Neural crest cell (in vitro differentiated cells): ENCODE results near the gene ALDH1B1. TPM values are rescaled to one million over a fixed set of nuclear protein-coding genes. Genes with fewer than 3 reads are reported as not detected.
A peak's percentile ranks its signal among the peaks of the same experiment; 100 is the strongest.

Experiments used
- DNase-seq: peaks from one replicate; pipeline ENCODE4 v3.0.0; 2021; ENCODE audit warnings: low read depth, mixed read lengths, low spot score
- H3K27ac Mint-ChIP-seq: one replicate; pipeline ENCODE4 v1.8.0; 2021; ENCODE audit warnings: mild to moderate bottlenecking, mixed read lengths; ENCODE audit not compliant: unreplicated experiment
- H3K27me3 Mint-ChIP-seq: 2 replicates; pipeline ENCODE4 v1.8.0; 2021; ENCODE audit warnings: low read depth, mild to moderate bottlenecking, mixed read lengths
- H3K36me3 Mint-ChIP-seq: 2 replicates; pipeline ENCODE4 v1.8.0; 2021; ENCODE audit warnings: low read depth, mild to moderate bottlenecking, mixed read lengths
- H3K4me1 Mint-ChIP-seq: 2 replicates; pipeline ENCODE4 v1.8.0; 2021; ENCODE audit warnings: mixed read lengths
- H3K4me3 Mint-ChIP-seq: one replicate; pipeline ENCODE4 v1.8.0; 2021; ENCODE audit warnings: mild to moderate bottlenecking, mixed read lengths
- H3K9me3 Mint-ChIP-seq: 2 replicates; pipeline ENCODE4 v1.8.0; 2021; ENCODE audit warnings: mixed read lengths
- CTCF ChIP-seq: fragments of 200-600 bp; sonication (generic); conservative IDR thresholded peaks from 2 replicates; pipeline ENCODE4 v1.5.0; 2021; ENCODE audit warnings: antibody characterized with exemption, mild to moderate bottlenecking
- long read RNA-seq: library from polyadenylated mRNA; unstranded; transcript quantifications from one replicate; pipeline ENCODE4 v2.0.0, GENCODE V29; 2020
- total RNA-seq: library from RNA; stranded (reverse); gene quantifications from 2 replicates; pipeline ENCODE4 v1.2.1, GENCODE V29; 2021

Gene ALDH1B1
- total RNA-seq, result 32.9 and 37.3 TPM in 2 replicates
- long read RNA-seq, transcript ALDH1B1-201 (2 exons, 3,066 nt), result major isoform, 64 of 73 reads
- long read RNA-seq, partial matches to known transcripts, result 0 of 73 reads
- long read RNA-seq, other reads (novel, unspliced or antisense), result 9 of 73 reads

DNA sequence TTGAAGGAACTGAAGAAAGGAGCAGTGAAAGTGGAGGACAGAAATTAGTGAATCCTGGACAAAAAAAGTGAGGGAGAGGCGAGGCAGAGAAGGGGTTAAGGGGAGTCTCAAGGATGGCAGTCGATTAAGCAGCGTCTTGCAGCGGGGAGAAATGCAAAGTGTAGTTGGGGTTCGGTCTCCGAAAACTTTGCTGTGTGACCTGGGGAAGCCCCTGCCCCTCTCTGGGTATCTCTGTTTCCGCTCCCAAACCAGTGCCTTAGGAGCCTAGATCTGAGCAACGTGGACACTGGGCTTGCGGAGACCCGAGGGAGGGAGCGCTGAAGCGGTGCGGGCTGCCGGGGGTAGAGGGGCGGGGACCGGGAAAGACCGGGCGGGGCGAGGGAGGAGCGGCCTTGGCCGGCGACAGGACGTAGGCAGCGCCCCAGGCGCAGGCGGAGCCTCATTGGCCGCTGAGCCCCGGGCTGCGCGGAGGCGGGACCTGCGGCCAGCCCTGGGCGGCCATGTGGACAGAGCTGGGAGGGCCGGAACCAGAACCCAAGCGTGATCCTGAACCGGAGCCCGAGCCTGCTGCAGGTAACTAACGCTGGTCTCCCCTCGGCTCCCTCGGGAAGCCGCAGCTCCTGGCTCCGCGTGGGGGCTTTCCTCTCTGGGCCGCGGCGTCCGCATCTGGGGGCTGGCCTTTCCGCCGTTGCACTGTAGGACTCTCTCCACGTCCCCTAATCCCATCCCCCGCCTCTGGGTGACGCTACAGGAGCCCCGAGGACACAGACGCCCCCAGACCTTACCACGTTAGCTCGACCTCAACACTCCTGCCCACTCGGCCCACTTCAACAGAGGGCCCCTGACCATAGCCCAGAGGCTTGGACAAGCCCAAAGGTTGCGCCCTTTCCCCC is at the start of gene ALDH1B1:
TSS of gene ALDH1B1 (plus strand) at position 468 of the 893 bp plus-strand sequence. CDS start 3,047 bp downstream, outside the sequence.
- DNase-seq, result peak; percentile 80
- peak; percentile 24 for TF ChIP-seq CTCF
- H3K9me3 Mint-ChIP-seq, result no peaks in the 10 kb centered on the region
- peaks cover 13% of the 10 kb centered on the region for H3K36me3 Mint-ChIP-seq
- H3K4me1 Mint-ChIP-seq, result peaks cover 44% of the 10 kb centered on the region
- H3K27ac Mint-ChIP-seq, result no peak within 1 kb of the TSS
- peak within 1 kb of the TSS; percentile 95 for H3K4me3 Mint-ChIP-seq
- H3K27me3 Mint-ChIP-seq, result peaks cover 7% of the 10 kb centered on the region

- H3K4me3 Mint-ChIP-seq, result no peak overlapping the region
- H3K36me3 Mint-ChIP-seq, result no peaks in the 10 kb centered on the region
- H3K9me3 Mint-ChIP-seq, result no peaks in the 10 kb centered on the region
- DNase-seq, result no peak
- H3K27ac Mint-ChIP-seq, result peak overlapping the region; percentile 83
- H3K4me1 Mint-ChIP-seq, result peaks cover 11% of the 10 kb centered on the region
- TF ChIP-seq CTCF, result no peak
- H3K27me3 Mint-ChIP-seq, result no peaks in the 10 kb centered on the region
These were observed 49.5 kb upstream of the ALDH1B1 start for GRCh38 chr9:38343037-38343436.

DNA sequence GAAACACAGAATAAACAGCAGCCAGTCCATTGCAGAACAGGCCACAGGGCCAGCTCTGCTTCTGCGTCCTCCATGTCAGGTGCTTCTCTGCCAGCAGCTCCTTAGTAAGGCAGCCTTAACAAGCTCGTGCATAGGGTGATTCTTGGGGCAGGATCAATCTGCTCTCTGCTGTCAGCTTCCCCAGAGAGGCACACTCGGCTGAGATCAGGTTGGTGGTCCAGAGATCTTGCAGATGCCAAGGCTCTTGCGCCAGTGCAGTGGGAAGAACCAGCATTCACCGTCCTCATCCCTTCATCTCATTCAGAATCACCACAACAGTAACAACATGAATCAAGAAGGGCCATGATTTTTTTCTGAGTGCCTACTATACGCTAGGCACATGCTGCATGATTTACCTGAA is 49.0 kb upstream of the ALDH1B1 start:
- DNase-seq, result no peak
- no peaks in the 10 kb centered on the region for H3K27me3 Mint-ChIP-seq
- no peak overlapping the region for H3K4me3 Mint-ChIP-seq
- no peak for TF ChIP-seq CTCF
- peak overlapping the region; percentile 83 for H3K27ac Mint-ChIP-seq
- H3K4me1 Mint-ChIP-seq, result peaks cover 11% of the 10 kb centered on the region
- H3K9me3 Mint-ChIP-seq, result no peaks in the 10 kb centered on the region
- H3K36me3 Mint-ChIP-seq, result no peaks in the 10 kb centered on the region

DNA sequence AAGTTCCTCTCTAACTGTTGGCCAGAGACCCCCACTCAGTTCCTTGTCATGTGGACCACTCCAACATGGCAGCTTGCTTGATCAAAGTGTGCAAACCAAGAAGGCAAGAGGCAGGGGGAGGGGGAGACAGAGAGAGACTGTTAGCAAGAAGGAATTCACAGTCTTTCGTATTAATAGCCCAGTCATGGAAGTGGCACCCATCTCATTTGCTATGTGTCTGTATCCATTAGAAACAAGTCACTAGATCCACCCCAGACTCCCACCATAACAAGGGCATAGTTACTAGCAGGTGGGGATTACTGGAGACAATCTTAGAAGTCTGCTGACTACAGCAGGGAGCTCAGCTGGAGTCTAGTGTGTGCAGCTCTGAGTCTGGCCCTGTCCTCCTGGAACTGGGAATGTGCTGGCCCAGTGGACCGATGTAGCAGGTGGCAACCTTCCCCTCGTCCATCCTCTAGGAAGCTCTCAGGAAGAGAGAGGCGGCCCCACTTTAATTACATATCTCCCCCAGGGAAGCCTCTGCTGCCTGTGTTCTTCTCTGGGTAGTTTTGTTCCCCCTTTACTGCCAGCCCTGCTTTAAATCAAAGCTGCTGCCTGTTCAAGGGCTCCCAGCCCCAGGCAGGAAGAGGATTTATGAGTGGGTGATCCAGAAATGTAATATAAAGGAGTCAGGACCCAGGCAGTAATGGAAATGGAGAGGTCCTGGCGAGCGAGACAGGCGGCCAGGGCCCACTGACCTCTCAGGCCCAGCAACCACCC is 47.8 kb upstream of the ALDH1B1 start:
- TF ChIP-seq CTCF, result no peak
- H3K4me3 Mint-ChIP-seq, result no peak overlapping the region
- H3K27me3 Mint-ChIP-seq, result peaks cover 6% of the 10 kb centered on the region
- no peak for DNase-seq
- H3K4me1 Mint-ChIP-seq, result peaks cover 11% of the 10 kb centered on the region
- no peak overlapping the region for H3K27ac Mint-ChIP-seq
- H3K9me3 Mint-ChIP-seq, result peaks cover 2% of the 10 kb centered on the region
- no peaks in the 10 kb centered on the region for H3K36me3 Mint-ChIP-seq

DNA sequence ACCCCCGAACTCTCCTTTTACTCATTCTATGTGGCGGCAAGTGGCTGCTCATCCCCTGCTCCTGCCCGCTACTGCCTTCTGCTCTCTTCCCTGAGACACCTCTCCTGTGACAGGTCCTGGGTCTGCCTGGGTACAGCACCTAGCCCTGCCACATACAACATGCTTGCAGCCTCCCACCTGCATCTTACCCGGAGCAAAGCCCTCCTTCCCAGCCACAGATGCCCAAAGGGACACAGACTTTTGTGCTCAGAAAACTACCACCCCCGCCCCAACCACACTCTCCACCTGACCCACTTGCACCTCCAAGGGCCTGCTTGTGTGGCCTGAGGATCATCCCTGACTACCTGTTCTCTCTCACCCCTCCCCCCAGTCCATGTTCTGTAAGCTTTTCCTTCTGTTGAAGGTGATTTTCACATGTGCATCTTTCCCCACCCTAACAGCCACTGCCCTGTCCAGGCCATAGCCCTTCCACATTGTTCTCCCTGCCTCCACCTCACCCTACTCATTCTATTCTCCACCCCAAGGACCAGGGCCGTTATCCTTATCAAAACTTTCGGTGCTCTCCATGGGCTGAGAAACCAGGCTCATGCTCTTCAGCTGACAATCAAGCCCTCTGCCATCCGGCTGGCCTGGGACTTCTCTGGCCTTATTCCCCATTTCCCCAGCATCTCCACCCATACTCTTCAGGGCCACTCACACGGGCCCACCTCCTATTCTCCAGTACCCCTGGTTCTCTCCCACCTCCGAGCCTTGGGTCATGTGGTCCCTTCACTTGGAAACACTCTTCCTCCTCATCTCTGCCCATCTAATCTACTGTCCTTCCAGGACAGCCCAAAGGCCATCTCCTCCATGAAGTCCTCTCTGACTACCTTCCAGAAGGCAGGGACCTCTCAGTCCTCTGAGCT is 46.4 kb upstream of the ALDH1B1 start:
- peak overlapping the region; percentile 64 for H3K27ac Mint-ChIP-seq

More for the DNA sequence above, 46.4 kb upstream of the ALDH1B1 start:
- Mint-ChIP-seq H3K9me3 (peaks cover 2% of the 10 kb centered on the region), H3K27me3 (peaks cover 6% of the 10 kb centered on the region), H3K4me3 (no peak overlapping the region), H3K36me3 (no peaks in the 10 kb centered on the region), H3K4me1 (peaks cover 11% of the 10 kb centered on the region)
- no peak for TF ChIP-seq CTCF
- DNase-seq, result no peak
